Retinal pigment epithelial cell (primary cell): ENCODE measurements around the gene ZNF148.

Source experiments
- DNase-seq: peaks from one replicate; pipeline ENCODE4 v3.0.0-alpha.2; 2010; ENCODE audit warnings: low read depth
- H3K4me3 ChIP-seq: 2 replicates; pipeline ENCODE4 v1.5.1; 2011; ENCODE audit warnings: mild to moderate bottlenecking, low read length, control low read depth, moderate library complexity
- CTCF ChIP-seq: conservative IDR thresholded peaks from 2 replicates; pipeline ENCODE4 v1.5.1; 2011; ENCODE audit warnings: low read depth, low read length, control low read depth, inconsistent platforms

The ZNF148 gene

GRCh38 chr3:125375950-125376679 is 990 bp upstream of the ZNF148 start:
- no peak for TF ChIP-seq CTCF
- DNase-seq = no peak
- H3K4me3 ChIP-seq = peak overlapping the region; percentile 92

GRCh38 chr3:125374501-125374995 is 577 bp downstream of the ZNF148 start:
- peak; percentile 19 for DNase-seq
- TF ChIP-seq CTCF = no peak
- peak overlapping the region; percentile 92 for H3K4me3 ChIP-seq

GRCh38 chr3:125367403-125368230 is 7.5 kb downstream of the ZNF148 start:
- no peak for TF ChIP-seq CTCF
- no peak overlapping the region for H3K4me3 ChIP-seq
- DNase-seq = no peak

GRCh38 chr3:125366132-125366531 is 9.0 kb downstream of the ZNF148 start:
- H3K4me3 ChIP-seq = no peak overlapping the region
- no peak for TF ChIP-seq CTCF
- no peak for DNase-seq

GRCh38 chr3:125359700-125360099 is 15.4 kb downstream of the ZNF148 start:
- DNase-seq = no peak
- no peak overlapping the region for H3K4me3 ChIP-seq
- no peak for TF ChIP-seq CTCF

- H3K4me3 ChIP-seq = no peak overlapping the region
- DNase-seq = no peak
- no peak for TF ChIP-seq CTCF
Measured at GRCh38 chr3:125358923-125359322, 16.2 kb downstream of the ZNF148 start.
